GM15510 (cell line): ENCODE data around the gene C21orf58.

Experiments
- POLR2A ChIP-seq: IDR thresholded peaks from 3 replicates; pipeline ENCODE4 v1.6.1; 2011; ENCODE audit warnings: borderline replicate concordance; ENCODE audit not compliant: insufficient read length; ENCODE audit errors: extremely low read depth

Gene C21orf58

DNA sequence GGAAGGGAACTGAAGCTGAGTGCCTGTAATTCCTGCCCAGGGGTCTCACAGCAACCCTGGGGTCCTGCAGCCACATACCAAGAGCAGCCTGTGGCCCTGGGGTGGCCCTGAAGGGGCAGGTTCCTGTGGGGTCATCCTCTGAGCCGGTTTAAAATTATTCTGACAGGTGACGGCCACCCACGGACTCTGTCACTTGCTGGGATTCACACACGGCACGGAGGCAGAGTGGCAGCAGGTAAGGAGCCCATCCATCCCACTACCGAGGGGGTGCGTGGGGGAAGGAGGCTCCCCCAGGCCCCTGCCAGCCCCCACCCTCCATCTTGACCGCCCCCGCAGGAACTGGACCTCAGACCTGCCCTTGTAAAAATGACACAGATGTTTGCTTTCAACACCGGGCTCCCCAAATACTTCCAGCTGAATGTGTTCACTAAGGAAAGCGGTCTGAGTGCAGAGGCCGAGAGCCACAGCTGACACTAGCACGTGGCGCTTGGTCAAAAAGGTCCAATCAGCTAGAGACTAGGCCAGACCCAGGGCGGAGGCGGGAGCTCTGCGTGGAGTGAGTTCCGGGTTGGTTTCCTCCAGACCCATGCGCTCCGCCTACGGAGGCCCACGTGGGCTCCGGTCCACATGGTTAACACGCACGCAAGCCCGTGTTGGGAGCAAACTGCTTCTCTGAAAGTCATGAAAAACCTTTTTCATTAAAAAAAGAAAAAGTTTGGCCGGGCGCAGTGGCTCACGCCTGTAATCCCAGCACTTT, 27.5 kb downstream of the C21orf58 start:
- peak; percentile 14 for TF ChIP-seq POLR2A

DNA sequence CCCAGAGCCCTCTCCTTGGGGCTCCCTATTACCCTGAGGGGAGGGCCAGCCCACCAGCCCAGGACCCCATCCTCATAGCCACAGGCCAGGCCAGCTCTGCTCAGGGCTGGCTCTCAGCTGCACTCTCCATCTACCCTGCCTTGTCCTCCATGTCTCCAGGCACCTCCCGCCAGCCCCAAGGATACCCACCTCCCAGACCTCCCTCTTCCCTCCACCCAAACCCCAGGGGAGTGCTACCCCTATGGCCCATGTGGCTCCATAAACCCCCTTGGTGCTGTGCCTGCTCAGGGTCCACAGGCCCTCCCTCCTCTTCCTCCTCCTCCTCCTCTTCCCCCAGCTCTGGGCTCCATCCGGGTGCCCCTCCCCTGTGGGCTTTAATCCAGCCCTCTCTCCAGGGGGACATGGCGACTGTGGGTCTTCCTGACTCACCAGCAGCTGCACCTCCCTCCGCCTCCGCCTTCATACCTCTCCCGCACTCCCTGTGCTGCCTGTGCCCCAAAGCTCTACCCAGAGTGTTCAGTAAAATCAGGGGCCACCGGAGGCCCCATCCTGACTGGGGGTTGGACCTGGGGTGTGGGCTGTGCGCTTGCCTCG, 28.4 kb downstream of the C21orf58 start:
- TF ChIP-seq POLR2A, result no peak

DNA sequence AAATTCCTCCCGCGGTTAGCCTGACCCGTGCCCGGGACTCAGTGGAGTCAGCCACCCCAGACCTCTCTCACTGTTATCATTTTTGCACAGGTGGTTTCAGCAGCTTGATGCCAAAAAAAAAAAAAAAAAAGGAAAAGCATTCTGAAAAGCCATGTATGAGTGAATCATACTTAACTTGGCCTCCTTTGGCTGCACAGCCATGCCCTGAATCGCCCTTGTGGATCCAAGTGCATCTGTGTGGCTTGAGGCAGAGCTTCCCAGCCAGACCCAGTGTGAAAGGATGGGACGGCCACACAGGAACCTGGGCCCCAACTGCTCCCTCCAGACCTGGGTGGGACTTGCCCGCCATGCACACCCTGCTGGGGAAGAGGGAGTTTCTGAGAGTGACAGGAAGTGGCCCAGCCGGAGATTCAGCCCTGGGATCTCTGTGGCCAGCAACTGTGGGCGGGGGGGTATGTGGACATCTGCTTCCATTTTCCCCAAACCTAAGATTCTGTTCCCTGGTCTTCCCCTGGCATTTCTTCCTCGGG, 29.0 kb downstream of the C21orf58 start:
- TF ChIP-seq POLR2A, result no peak

DNA sequence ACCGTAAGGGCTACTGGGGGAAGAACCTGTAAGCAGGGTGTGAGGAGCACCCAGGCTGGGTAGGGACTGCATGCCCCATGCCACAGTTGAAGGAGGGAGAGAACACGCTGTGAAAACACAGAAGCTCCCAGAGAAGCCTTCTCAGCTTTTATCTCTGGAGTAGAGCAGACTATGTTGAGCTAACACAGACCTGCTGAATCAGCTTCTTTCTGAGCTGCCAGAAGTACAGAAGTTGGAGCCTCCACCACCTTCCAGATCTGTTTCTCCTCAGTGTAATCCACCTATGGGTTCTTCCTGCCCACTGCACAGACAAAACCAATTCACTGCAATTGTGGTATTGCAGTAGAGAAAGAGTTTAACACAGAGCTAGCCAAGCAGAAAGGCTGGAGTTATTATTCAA, 32.1 kb downstream of the C21orf58 start:
- no peak for TF ChIP-seq POLR2A

DNA sequence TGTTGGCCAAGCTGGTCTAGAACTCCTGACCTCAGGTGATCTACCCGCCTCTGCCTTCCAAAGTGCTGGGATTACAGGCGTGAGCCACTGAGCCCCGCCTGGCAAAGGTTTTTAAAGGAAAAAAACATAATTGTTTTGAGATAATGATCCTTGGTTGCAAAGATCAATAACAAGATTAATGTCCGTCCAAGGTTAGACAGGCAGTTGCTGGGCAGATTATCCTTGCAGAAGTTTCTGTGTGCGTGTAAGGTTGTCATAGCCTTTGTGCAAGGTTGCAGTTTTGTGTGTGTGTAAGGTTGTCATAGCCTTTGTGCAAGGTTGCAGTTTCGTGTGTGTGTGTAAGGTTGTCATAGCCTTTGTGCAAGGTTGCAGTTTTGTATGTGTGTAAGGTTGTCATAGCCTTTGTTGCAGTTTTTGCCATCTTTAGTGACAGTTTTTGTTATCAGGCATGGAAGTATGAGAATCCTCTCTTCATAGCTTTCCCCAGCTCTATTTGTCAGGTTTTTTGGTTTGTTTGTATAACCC, 34.0 kb downstream of the C21orf58 start:
- TF ChIP-seq POLR2A, result no peak

DNA sequence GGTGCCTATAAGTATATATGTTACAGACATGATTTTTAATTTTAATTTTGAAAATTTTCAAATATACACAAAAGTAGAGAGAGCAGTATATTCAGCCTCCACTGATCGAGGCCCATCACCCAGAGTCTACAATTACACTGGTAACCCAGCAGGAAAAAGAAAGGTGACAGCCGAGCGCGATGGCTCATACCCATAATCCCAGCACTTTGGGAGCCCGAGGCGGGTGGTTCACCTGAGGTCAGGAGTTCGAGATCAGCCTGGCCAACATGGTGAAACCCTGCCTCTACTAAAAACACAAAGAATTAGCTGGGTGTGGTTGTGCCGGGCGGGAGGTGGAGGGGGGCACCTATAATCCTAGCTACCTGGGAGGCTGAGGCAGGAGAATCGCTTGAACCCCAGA, 36.1 kb downstream of the C21orf58 start:
- TF ChIP-seq POLR2A, result no peak

DNA sequence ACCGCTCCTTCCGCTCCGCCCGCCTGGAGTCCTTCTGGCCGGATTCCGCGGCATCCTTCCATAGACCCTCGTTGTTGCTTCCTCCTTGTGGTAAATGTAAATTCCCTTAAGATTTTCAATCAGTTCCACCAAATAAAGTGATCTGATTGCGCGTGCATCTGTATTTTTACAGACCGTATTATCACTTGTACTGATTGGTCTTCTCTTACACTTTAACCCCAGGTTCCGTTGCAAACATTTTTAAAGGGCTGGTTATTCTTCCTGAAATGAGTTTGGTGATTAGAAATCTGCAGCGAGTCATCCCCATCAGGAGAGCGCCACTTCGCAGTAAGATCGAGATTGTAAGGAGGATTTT, 37.0 kb downstream of the C21orf58 start:
- TF ChIP-seq POLR2A, result no peak

DNA sequence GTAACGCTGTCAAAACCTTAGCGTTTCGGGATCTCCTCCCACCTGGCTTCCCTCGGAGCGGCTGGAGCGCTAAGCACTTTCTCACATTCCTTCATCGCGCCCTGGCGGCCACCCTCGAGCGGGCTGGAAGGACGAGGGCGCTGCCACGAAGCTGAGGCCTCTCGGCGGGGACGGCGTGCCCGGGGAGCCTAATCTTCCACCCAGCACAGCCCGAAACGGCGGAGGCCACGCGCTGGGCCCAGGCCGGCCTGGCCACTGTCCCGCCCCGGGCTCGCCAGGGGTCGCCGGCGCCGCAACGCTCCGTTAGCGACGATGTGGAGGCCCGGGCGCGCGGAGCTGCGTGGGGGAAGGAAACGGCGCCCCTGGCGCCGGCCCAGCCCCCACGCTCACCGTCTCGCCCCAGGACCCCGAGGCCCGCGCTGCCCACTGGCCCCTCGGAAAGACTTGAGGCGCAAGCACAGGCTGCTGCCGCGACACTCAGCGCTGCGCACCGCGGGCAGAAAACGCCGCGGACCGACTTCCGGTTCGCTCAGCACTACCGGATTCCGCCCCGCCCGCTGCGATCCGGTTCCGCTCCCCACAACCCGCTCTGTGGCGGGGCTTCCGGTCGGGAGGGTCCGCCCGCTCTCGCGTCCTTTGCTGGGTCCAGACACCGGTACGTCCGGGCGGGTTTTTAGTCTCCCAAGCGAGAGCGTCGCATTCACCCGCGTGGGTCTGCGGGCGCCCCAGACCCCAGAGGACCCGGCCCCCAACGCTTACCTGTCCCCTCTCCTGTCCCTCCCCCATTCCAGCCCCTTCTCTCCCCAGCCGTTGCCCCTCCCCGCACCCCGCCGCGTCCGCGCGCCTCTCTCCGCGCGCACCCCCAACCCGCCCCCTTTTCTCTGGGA, 37.7 kb downstream of the C21orf58 start, which contains the start of gene YBEY:
Gene YBEY (plus strand): TSS at position 582 of the 887 bp plus-strand sequence. CDS start 572 bp downstream, outside the sequence.
- TF ChIP-seq POLR2A, result peak; percentile 89

DNA sequence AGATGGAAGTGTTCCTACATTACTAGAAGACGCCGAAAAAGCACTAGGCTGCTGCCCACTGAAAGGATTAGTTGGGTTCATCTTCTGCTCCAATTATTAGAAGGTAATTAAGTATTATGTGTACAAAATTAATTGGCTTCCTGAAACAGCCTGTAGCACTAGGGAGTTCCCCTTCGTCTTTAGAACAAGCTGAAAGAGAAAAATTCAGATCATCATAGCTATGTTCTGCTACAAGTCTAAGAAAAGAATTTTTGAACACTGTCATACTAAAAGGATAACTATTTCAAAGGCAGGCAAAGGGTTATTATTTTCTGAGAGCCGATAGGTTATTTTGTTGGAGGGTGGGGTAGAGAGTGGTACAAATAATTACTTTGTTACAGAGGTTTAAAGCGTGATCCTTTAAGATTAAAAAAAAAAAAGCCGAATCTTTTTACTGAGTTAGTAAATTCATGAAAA, 38.4 kb downstream of the C21orf58 start, which contains the start of gene MCM3AP:
Gene MCM3AP (minus strand): TSS at position 406 of the 456 bp plus-strand sequence. CDS start 325 bp downstream, at position 81.
- no peak for TF ChIP-seq POLR2A

DNA sequence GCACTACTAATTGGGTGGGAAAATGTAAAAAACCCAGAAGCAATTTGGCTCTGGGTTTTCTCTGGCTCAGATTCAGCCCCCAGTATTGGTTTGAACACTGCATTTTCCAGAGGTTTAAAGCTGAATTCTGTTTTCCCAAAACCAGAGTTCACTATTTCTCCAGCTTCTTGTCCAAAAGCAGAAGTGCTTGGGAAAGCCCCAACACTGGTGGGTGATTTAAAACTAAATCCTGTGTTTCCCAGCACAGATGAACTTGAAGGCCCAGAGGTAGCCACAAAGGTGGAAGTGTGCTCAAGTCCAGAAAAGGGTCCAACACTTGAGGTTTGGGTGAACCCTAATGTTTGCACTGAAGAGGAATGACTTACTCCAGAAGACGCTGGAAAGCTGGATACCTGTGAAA, 38.9 kb downstream of the C21orf58 start:
- TF ChIP-seq POLR2A, result no peak

DNA sequence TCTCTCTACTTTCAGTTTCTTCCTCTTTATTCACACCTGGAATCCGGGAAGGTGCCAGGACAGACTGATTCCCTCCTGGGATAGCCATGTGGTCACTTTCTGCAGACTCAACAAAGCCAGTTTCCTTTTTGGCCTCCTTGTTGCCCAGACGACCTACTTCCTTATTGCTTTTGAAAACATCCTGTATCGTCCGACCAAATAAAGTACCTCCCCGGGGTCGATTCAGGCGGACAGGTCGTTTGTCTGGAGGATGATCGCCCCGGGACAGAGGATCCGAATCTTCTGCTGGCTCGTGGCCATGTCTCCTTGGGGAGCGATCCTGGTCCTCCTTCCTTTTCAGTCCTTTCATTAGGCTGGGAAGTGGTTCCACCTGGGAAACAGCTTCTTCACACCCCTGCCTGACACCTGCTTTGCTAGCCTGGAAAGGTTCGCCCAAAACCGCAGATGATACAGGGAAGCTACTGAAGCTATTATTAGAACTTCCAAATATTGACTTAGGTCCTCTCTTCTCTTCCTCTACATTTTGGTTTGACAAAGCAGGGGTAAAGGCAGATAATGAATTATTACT, 39.5 kb downstream of the C21orf58 start:
- no peak for TF ChIP-seq POLR2A

DNA sequence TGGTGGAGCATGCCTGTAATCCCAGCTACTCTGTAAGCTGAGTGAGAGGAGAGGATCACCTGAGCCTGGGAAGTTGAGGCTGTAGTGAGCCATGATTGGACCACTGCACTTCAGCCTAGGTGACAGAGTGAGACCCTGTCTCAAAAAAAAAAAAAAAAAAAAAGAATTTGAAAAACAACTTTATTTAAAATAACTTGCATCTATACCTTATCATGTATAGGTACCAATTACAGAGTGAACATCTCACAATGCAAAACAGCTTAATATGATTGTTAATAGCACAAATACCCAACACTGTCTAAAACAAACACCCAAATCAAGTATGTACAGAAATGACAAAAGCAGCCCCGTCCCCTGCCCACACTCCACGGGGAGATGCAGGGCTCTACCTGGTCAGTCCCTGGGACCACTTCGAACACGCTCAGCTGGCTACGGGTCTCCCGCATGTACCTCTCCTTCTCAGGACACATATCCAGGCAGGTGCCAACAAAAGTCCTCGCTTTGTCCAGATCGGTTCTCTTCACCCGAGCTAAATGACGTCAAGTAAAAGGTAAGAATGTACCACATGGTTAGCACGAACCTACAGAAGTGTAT, 48.8 kb downstream of the C21orf58 start:
- TF ChIP-seq POLR2A, result no peak

DNA sequence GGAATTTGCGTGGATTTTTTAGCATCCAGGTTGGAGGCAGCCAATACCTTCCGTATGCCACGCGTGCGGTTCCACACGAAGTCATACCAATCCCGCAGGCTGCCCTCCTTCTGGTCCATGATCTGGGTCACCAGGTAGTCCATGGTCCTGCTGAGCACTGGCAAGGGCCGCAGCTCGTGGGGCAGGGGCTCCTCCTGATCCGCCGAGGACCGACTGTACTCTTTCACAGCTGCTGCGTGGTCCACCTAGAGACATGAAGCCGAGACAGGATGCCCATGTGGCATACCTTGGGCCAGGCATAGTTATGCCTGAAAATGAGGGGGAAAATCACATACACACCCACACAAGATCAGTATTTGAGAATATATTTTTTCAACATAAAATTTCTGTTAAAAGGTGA, 50.3 kb downstream of the C21orf58 start:
- TF ChIP-seq POLR2A, result no peak

DNA sequence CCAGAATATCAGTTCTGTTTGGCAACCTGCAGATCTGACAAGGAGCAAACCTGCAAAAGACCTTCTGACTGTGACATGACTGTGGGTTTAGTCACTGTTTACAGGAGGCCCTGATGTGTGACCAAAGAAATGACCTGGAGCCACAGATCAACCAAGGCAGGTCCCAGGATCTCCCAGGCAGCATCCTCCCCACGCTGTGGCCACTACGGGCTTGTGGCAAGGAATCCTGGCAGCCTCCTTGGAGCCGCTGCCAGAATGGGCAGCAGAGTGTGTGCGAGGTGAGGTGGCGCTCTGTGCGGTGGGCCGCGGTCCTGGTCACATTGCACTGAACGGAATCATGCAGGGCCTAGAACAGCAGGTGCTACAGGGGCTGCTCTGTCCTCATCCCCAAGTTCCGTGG, 54.2 kb downstream of the C21orf58 start:
- TF ChIP-seq POLR2A, result no peak

DNA sequence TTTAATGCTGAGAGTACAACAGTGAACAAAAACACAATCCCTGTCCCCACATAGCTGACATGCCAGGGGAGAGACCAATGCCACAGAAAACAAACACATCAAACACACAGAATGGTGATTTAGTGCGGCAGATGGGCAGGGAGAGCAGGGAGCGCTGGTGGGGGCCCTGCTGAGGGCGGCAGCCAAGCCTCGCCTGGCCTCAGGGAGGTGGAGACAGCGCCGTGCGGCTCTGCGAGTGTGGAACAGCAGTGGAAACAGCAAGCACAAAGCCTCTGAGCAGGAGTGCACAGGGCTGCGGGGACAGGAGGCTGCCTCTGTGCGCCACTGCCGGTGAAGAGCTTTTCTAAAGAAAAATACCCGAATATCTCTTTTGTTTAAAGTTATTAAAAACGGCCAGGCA, 55.3 kb downstream of the C21orf58 start:
- TF ChIP-seq POLR2A, result no peak

DNA sequence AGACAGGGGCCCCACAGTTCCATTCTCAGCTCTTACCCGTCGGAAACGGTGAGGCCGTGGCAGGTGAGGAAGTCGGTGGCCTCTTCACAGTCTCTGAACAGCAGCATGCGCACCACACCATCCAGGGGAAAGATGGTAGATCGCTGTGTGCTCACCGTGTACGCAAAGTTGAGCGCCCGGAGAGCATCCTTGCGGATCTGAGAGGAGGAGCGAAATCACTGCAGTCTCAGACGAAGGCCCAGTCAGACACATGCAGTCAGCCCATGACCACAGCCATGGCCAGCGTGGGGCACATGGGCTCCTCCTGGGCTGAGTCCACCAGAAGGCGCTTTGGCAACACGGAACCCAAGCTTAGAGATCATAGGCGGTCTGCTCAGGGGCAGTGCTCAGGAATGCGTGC, 56.7 kb downstream of the C21orf58 start:
- TF ChIP-seq POLR2A, result no peak
